Activated T-cell treated with anti-CD3 and anti-CD28 coated beads for 1 hour (primary cell): ENCODE results near the gene REM2.

Experiments
- DNase-seq: peaks from one replicate; pipeline ENCODE4 v3.0.0-alpha.2; 2020; ENCODE audit warnings: low read depth

REM2 gene

GRCh38 chr14:22883173-22883976 is at the start of gene REM2:
REM2 (plus strand) TSS chr14:22883222; CDS start chr14:22883288, 66 bp downstream.
- DNase-seq, result no peak

- no peak for DNase-seq
These were observed 47.5 kb upstream of the REM2 start for GRCh38 chr14:22835505-22835904.

DNA sequence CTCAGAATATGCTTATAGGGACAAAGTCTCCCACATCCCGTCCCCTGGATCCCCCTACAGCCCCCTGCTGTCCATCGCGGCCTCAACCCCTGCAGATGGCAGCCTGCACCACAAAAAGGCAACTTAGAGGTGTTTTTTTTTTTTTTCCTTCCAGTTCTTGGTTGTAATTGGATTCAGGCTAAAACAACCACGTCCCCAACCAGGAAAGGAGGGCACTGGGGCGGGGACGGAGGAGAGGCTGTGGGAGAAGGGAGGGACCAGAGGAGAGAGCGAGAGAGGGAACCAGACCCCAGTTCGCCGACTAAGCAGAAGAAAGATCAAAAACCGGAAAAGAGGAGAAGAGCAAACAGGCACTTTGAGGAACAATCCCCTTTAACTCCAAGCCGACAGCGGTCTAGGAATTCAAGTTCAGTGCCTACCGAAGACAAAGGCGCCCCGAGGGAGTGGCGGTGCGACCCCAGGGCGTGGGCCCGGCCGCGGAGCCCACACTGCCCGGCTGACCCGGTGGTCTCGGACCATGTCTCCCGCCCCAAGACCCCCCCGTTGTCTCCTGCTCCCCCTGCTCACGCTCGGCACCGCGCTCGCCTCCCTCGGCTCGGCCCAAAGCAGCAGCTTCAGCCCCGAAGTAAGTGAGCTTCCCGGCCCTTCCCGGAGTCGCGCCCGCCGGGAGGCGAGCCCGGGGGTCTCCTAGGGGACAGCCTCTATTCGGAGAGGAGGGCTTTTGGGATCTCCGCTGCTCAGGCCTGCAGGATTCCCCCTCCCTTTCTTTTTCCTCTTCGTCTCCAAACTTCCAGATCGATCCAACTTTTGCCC is 46.5 kb upstream of the REM2 start, which contains the start of gene MMP14:
MMP14 (plus strand) TSS at position 285 of the 813 bp plus-strand sequence; CDS start at position 518, 233 bp downstream.
- no peak for DNase-seq

GRCh38 chr14:22837114-22837749 is 45.8 kb upstream of the REM2 start:
- DNase-seq, result no peak

GRCh38 chr14:22837750-22838538 is 45.1 kb upstream of the REM2 start:
- no peak for DNase-seq

DNA sequence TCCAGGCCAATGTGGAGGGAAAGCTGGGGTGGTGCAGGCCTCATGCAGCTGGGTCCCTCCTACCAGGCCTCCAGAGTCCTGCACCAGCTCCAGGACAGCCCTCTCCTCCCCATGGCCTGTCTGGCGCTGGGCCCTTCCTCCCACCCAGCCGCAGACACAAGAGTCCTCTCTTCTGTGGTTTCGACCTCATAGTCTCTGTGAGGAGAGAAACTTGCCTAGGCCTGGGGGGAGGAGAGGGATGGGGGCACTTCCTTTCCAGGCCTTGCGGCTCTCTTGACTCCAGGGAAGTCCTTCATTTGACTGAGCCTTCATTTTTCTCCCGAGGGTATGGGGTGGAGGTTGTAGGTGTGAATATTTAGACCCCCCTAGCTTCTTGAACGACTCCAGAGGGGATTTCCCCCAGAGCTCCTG is 44.4 kb upstream of the REM2 start:
- no peak for DNase-seq

DNA sequence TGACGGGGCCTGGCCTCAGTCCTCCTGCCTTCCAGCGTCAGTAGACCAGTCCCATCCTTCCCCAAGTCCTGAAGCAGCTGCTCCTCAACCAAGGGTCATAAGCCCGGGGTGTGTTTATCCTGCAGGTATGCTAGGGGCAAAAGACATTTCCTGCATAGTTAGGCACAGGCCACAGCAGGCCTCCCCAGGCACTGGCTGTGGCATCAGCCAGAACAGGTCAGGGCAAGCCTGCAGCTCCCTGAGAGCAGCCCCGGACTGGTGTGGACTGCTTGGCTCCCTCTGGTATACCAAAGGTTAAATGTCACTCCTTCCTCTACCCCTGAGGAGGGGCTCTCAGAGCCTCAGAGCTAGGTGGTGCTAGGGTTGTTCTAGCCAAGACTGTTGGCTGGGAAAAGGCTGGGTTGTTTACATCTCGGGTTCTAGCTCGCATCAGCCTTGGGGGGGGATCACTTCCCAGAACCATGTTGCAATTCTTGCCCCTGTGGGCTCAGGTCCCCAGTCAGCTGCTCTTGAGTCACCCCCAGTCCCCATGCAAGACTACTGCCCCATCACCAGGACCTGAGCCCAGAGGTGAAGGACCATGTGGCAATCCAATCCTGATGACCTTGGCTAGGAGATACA is 43.8 kb upstream of the REM2 start:
- DNase-seq, result no peak

GRCh38 chr14:22841311-22841710 is 41.7 kb upstream of the REM2 start:
- DNase-seq, result no peak

GRCh38 chr14:22841769-22842168 is 41.3 kb upstream of the REM2 start:
- no peak for DNase-seq

DNA sequence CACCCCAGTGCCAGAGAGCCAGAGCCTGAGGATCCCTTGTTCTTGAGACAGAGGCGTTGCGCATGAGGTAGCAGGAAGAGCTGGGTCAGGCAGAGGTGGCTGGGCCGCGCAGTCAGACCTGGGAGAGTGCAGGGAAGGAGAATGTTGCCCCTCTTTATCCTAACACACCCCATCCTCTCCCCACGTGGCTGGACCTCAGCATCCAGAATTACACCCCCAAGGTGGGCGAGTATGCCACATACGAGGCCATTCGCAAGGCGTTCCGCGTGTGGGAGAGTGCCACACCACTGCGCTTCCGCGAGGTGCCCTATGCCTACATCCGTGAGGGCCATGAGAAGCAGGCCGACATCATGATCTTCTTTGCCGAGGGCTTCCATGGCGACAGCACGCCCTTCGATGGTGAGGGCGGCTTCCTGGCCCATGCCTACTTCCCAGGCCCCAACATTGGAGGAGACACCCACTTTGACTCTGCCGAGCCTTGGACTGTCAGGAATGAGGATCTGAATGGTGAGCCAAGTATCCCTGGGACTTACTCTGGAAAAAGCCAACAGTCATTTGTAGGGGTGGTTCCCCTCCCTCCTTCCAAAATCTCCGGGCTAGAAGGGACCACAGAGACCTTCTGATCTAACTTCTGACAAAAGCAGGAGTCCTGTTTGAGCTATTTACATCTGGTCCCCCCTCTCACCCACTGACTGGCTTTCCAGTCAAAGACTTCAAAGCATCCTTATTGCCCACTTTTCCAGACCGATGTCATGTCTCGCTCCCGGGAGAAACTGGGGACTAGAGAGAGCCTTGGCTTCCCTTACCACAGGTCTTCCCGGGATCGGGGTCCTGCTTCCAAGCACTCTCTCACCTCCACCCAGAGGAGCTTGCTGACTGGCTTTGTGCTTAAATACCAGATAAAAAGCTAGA is 40.6 kb upstream of the REM2 start:
- DNase-seq, result no peak

- no peak for DNase-seq
These were observed 39.7 kb upstream of the REM2 start for GRCh38 chr14:22843123-22843925.

DNA sequence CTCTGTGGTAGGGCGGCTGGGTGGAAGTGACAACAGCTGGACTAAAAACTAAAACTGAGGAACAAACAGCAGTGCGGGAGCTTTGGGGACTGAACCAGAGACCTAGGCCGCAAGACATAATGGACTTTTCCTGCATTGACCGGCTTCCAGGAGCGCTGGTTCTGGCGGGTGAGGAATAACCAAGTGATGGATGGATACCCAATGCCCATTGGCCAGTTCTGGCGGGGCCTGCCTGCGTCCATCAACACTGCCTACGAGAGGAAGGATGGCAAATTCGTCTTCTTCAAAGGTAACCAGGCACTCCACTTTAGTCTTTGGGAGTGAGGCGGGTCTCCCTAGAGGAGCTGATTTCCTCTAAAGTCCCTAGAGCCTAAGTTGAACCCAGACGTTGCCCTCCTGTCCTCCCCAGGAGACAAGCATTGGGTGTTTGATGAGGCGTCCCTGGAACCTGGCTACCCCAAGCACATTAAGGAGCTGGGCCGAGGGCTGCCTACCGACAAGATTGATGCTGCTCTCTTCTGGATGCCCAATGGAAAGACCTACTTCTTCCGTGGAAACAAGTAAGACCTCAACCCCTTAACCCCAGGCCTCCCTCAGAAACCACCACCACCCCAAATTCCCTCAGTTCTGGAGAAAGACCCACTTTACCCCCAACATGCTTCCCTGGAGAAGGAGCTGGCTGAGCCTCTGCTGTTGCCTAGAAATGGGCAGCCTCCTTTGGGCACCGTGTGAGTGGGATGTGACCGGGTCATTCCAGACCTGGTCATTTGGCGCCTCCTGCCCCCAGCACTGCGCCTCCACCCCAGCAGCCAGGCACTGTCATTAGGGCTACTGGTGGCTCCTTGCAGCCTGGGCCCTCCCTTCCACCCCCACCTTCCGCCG is 38.6 kb upstream of the REM2 start:
- no peak for DNase-seq

DNA sequence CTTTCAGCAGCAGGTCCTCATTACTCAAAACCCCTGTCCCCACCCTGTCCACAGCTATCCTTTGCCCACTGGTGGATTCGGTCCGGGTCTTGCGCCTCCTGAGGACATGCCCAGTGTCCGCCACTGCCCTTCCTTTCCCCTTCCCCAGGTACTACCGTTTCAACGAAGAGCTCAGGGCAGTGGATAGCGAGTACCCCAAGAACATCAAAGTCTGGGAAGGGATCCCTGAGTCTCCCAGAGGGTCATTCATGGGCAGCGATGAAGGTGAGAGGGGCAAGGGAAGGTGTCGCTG is 38.0 kb upstream of the REM2 start:
- DNase-seq, result no peak

DNA sequence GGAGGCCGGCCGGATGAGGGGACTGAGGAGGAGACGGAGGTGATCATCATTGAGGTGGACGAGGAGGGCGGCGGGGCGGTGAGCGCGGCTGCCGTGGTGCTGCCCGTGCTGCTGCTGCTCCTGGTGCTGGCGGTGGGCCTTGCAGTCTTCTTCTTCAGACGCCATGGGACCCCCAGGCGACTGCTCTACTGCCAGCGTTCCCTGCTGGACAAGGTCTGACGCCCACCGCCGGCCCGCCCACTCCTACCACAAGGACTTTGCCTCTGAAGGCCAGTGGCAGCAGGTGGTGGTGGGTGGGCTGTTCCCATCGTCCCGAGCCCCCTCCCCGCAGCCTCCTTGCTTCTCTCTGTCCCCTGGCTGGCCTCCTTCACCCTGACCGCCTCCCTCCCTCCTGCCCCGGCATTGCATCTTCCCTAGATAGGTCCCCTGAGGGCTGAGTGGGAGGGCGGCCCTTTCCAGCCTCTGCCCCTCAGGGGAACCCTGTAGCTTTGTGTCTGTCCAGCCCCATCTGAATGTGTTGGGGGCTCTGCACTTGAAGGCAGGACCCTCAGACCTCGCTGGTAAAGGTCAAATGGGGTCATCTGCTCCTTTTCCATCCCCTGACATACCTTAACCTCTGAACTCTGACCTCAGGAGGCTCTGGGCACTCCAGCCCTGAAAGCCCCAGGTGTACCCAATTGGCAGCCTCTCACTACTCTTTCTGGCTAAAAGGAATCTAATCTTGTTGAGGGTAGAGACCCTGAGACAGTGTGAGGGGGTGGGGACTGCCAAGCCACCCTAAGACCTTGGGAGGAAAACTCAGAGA is 37.0 kb upstream of the REM2 start:
- no peak for DNase-seq

- no peak for DNase-seq
These were observed 36.2 kb upstream of the REM2 start for GRCh38 chr14:22846811-22847307.

DNA sequence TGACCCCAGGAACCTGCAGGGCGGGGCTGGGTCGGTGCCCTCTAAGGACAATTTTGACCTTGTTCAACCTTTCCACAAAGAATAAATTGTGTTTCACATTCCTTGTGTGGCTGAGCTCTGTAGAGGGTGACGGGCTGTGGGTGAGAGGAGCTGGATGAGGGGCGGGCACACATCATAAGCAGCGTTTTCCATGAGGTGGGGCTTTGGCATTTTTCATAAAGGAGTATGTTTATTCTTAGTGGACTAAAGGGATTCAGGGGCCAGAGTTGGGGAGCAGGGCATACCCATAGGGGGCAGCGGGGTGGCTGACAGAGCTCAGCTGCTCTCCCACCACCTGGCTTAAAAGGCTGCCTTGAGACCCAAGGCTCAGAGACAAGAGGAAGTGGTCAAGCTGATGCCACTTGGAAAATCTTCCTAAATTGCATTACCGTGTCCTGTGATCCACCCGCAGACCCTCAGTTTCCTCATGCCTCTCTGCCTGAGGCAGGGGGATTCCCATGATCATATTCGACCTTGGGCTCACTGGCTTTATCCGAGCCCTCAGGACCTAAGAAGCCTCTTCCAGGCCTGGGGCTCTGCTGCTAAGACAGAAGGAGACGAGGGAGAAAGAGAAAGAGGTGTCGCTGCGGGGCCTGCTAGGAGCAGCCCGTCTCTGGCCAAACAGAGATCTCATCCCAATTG is 35.2 kb upstream of the REM2 start:
- DNase-seq, result no peak
